Breast epithelium (tissue), 3 donors: Measurements from ENCODE around the gene AUNIP.

ENCODE experiments used
- CTCF ChIP-seq, 3 donors: fragments of 450-650 bp; IDR thresholded peaks; one replicate each; pipeline ENCODE4 v1.5.1; 2016 to 2017; ENCODE audit warnings: antibody characterized with exemption in 3 of 3, mild to moderate bottlenecking in 3 of 3, moderate library complexity in 3 of 3
- POLR2AphosphoS5 ChIP-seq, 3 donors: sonication (generic); formaldehyde crosslinking; IDR thresholded peaks; one replicate each; pipeline ENCODE4 v1.6.1; 2017; ENCODE audit warnings: antibody characterized with exemption in 3 of 3

- TF ChIP-seq CTCF (IDR thresholded peaks at IDR 0.05) (no peak), POLR2AphosphoS5 (IDR thresholded peaks at IDR 0.05) (no peak)
Measured at GRCh38 chr1:25811384-25812082, 47.7 kb downstream of the AUNIP start.
